Activated gamma-delta T cell (primary cell): ENCODE measurements around the gene RUNDC1.

ENCODE experiments used
- DNase-seq: peaks from one replicate; lab custom pipeline; 2025; lab: John Stamatoyannopoulos, UW

The RUNDC1 gene

GRCh38 chr17:43019418-43019817 lies 39.1 kb downstream of the RUNDC1 start:
- DNase-seq = no peak

- no peak for DNase-seq
These were observed 39.8 kb downstream of the RUNDC1 start for GRCh38 chr17:43020030-43020621.

GRCh38 chr17:43020789-43021740 lies 40.7 kb downstream of the RUNDC1 start:
- no peak for DNase-seq

- DNase-seq = peak; percentile 48
These were observed 41.6 kb downstream of the RUNDC1 start, which contains the start of gene VAT1 for GRCh38 chr17:43021741-43022512. Gene VAT1, minus strand, starts transcription at chr17:43022385. Its CDS starts 63 bp downstream, at chr17:43022322.

- peak; percentile 51 for DNase-seq
These were observed 44.3 kb downstream of the RUNDC1 start, which contains the start of gene RND2 for GRCh38 chr17:43024407-43025289. Gene RND2, plus strand, starts transcription at chr17:43025231. Its CDS starts 117 bp downstream, at chr17:43025348.

GRCh38 chr17:43025290-43025657 lies 44.9 kb downstream of the RUNDC1 start:
- DNase-seq = no peak

- DNase-seq = no peak
These were observed 45.6 kb downstream of the RUNDC1 start for GRCh38 chr17:43025766-43026537.

- DNase-seq = no peak
These were observed 46.2 kb downstream of the RUNDC1 start for GRCh38 chr17:43026595-43026994.

GRCh38 chr17:43027091-43028032 lies 47.0 kb downstream of the RUNDC1 start:
- DNase-seq = no peak

- DNase-seq = no peak
These were observed 48.0 kb downstream of the RUNDC1 start for GRCh38 chr17:43028221-43028861.

GRCh38 chr17:43030137-43030767 lies 49.9 kb downstream of the RUNDC1 start:
- no peak for DNase-seq

- no peak for DNase-seq
These were observed 51.3 kb downstream of the RUNDC1 start for GRCh38 chr17:43031666-43032065.

GRCh38 chr17:43033948-43034881 lies 53.9 kb downstream of the RUNDC1 start:
- no peak for DNase-seq

- no peak for DNase-seq
These were observed 54.5 kb downstream of the RUNDC1 start for GRCh38 chr17:43034894-43035293.

- DNase-seq = no peak
These were observed 59.3 kb downstream of the RUNDC1 start for GRCh38 chr17:43039646-43040045.

GRCh38 chr17:43040655-43041054 lies 60.3 kb downstream of the RUNDC1 start:
- no peak for DNase-seq

GRCh38 chr17:43042025-43042628 lies 61.8 kb downstream of the RUNDC1 start:
- no peak for DNase-seq
